H1 (cell line): Measurements from ENCODE around the gene CRYBB3. TPM values are rescaled to one million over a fixed set of nuclear protein-coding genes. Genes with fewer than 3 reads are reported as not detected.

ENCODE experiments used
- CTCF ChIA-PET: fragments of 300-600 bp; sonication (Branson Sonifier 250); formaldehyde crosslinking; loops from one replicate; lab custom pipeline; 2021; ENCODE audit not compliant: partially characterized antibody; lab: Charles Lee
- POLR2A ChIA-PET: fragments of 300-600 bp; sonication (Branson Sonifier 250); formaldehyde crosslinking; loops from one replicate; lab custom pipeline; 2021; ENCODE audit warnings: inconsistent platforms; ENCODE audit not compliant: partially characterized antibody; lab: Charles Lee
- DNase-seq, 2 experiments: peaks; one replicate each; pipeline versions ENCODE4 v3.0.0 to v3.0.0-alpha.2; 2010 to 2022; ENCODE audit warnings: low spot score in 2 of 2, low read depth in 1 of 2, mixed read lengths in 1 of 2
- FAIRE-seq: peaks from 2 replicates; lab custom pipeline; 2011; peaks lifted over from hg19 to GRCh38; lab: Jason Lieb, UNC
- H2AFZ ChIP-seq: 2 replicates; pipeline ENCODE4 v1.8.1; 2012; ENCODE audit warnings: low read length, inconsistent platforms
- H2AK5ac ChIP-seq: 2 replicates; pipeline ENCODE4 v1.6.1; 2013; ENCODE audit warnings: low read depth, low read length
- H2BK120ac ChIP-seq: replicated peaks from 2 replicates; pipeline ENCODE3; 2013; ENCODE audit warnings: low read depth, low read length, inconsistent platforms
- H2BK12ac ChIP-seq: 2 replicates; pipeline ENCODE4 v1.6.1; 2013; ENCODE audit warnings: low read depth, low read length
- H2BK15ac ChIP-seq: 2 replicates; pipeline ENCODE4 v1.6.1; 2013; ENCODE audit warnings: low read length
- H2BK20ac ChIP-seq: 2 replicates; pipeline ENCODE4 v1.6.1; 2013; ENCODE audit warnings: low read length
- H2BK5ac ChIP-seq: 2 replicates; pipeline ENCODE4 v1.6.1; 2013; ENCODE audit warnings: low read depth, low read length
- H3K14ac ChIP-seq: 2 replicates; pipeline ENCODE4 v1.6.1; 2013; ENCODE audit warnings: inconsistent platforms; ENCODE audit not compliant: insufficient read length
- H3K18ac ChIP-seq: 2 replicates; pipeline ENCODE4 v1.6.1; 2013; ENCODE audit warnings: low read length; ENCODE audit errors: extremely low read depth
- H3K23ac ChIP-seq: 2 replicates; pipeline ENCODE4 v1.6.1; 2013; ENCODE audit warnings: inconsistent platforms; ENCODE audit not compliant: insufficient read length
- H3K23me2 ChIP-seq: 2 replicates; pipeline ENCODE4 v1.6.1; 2013; ENCODE audit warnings: low read depth, low read length
- H3K27ac ChIP-seq: 2 replicates; pipeline ENCODE4 v1.6.1; 2011; ENCODE audit warnings: low read depth, low read length, inconsistent platforms
- H3K27me3 ChIP-seq, 4 experiments: replicated peaks in 1 of 4; 1 replicate in 1 of 4; 2 replicates in 3 of 4; pipeline versions ENCODE4 v1.6.1 to v1.8.1; 2011 to 2013; ENCODE audit warnings: low read length in 3 of 4, mild to moderate bottlenecking in 3 of 4, inconsistent platforms in 2 of 4, mixed read lengths in 2 of 4, moderate library complexity in 1 of 4; ENCODE audit not compliant: control insufficient read depth in 3 of 4, insufficient read depth in 3 of 4; ENCODE audit errors: extremely low read depth in 1 of 4
- H3K36me3 ChIP-seq, 4 experiments: 2 replicates each; pipeline versions ENCODE4 v1.6.1 to v1.8.1; 2011 to 2013; ENCODE audit warnings: mild to moderate bottlenecking in 4 of 4, low read length in 3 of 4, moderate library complexity in 2 of 4, control low read depth in 1 of 4, inconsistent platforms in 1 of 4; ENCODE audit not compliant: insufficient read depth in 4 of 4, control insufficient read depth in 2 of 4
- H3K4ac ChIP-seq: replicated peaks from 2 replicates; pipeline ENCODE3; 2013; ENCODE audit warnings: low read length, low read depth, mixed read lengths, inconsistent platforms; ENCODE audit not compliant: insufficient read length
- H3K4me1 ChIP-seq, 4 experiments: replicated peaks in 1 of 4; 1 replicate in 1 of 4; 2 replicates in 3 of 4; pipeline versions ENCODE4 v1.6.1 to v1.8.1; 2011 to 2013; ENCODE audit warnings: low read length in 3 of 4, inconsistent platforms in 2 of 4, mixed read lengths in 1 of 4; ENCODE audit not compliant: insufficient read depth in 4 of 4, control insufficient read depth in 3 of 4
- H3K4me2 ChIP-seq, 2 experiments: 2 replicates each; pipeline versions ENCODE4 v1.6.1 to v1.8.1; 2011 to 2013; ENCODE audit warnings: low read depth in 2 of 2, low read length in 2 of 2, control low read depth in 1 of 2, inconsistent platforms in 1 of 2, mild to moderate bottlenecking in 1 of 2; ENCODE audit not compliant: insufficient read depth in 1 of 2
- H3K4me3 ChIP-seq, 4 experiments: fragments of 200-600, 300-600 bp in 1 of 4; sonication (generic), shearing (Covaris generic), sonication (Bioruptor Twin) in 1 of 4; 2 replicates each; pipeline versions ENCODE4 v1.5.1 to v1.8.1; 2011 to 2016; ENCODE audit warnings: low read length in 4 of 4, low read depth in 3 of 4, control low read depth in 2 of 4, inconsistent platforms in 2 of 4, mild to moderate bottlenecking in 2 of 4, mixed read lengths in 1 of 4, moderate library complexity in 1 of 4; ENCODE audit not compliant: insufficient read depth in 2 of 4; ENCODE audit errors: extremely low read depth in 1 of 4
- H3K56ac ChIP-seq: replicated peaks from 2 replicates; pipeline ENCODE3; 2013; ENCODE audit warnings: low read depth, mild to moderate bottlenecking, mixed read lengths, low read length, inconsistent platforms; ENCODE audit not compliant: insufficient read length
- H3K79me1 ChIP-seq: 2 replicates; pipeline ENCODE4 v1.6.1; 2013; ENCODE audit warnings: low read depth, low read length, control low read depth
- H3K79me2 ChIP-seq, 2 experiments: 2 replicates each; pipeline versions ENCODE4 v1.6.1 to v1.8.1; 2012 to 2013; ENCODE audit warnings: low read length in 2 of 2, mild to moderate bottlenecking in 2 of 2, inconsistent platforms in 1 of 2; ENCODE audit not compliant: insufficient read depth in 2 of 2, control insufficient read depth in 1 of 2
- H3K9ac ChIP-seq, 4 experiments: replicated peaks in 1 of 4; 1 replicate in 1 of 4; 2 replicates in 3 of 4; pipeline versions ENCODE4 v1.6.1 to v1.8.1; 2011 to 2013; ENCODE audit warnings: low read depth in 3 of 4, low read length in 3 of 4, control low read depth in 2 of 4, mild to moderate bottlenecking in 2 of 4, moderate library complexity in 2 of 4, inconsistent platforms in 1 of 4; ENCODE audit errors: extremely low read depth in 1 of 4
- H3K9me3 ChIP-seq, 2 experiments: 2 replicates each; pipeline versions ENCODE4 v1.6.1 to v1.8.1; 2012 to 2013; ENCODE audit warnings: mild to moderate bottlenecking in 2 of 2, moderate library complexity in 2 of 2, control low read depth in 1 of 2, inconsistent platforms in 1 of 2, low read depth in 1 of 2, low read length in 1 of 2, mixed read lengths in 1 of 2; ENCODE audit not compliant: insufficient read depth in 2 of 2
- H4K20me1 ChIP-seq, 2 experiments: replicated peaks in 1 of 2; 2 replicates each; pipeline versions ENCODE3 to v1.8.1; 2011 to 2013; ENCODE audit warnings: inconsistent platforms in 2 of 2, low read length in 2 of 2, mild to moderate bottlenecking in 1 of 2; ENCODE audit not compliant: insufficient read depth in 2 of 2, control insufficient read depth in 1 of 2
- H4K5ac ChIP-seq: 2 replicates; pipeline ENCODE4 v1.6.1; 2013; ENCODE audit warnings: low read length, low read depth, mixed read lengths, inconsistent platforms; ENCODE audit not compliant: insufficient read length
- H4K8ac ChIP-seq: 2 replicates; pipeline ENCODE4 v1.8.0; 2013; ENCODE audit warnings: mild to moderate bottlenecking, moderate library complexity, low read length, inconsistent platforms; ENCODE audit not compliant: insufficient read depth; ENCODE audit errors: extremely low read depth
- H4K91ac ChIP-seq: replicated peaks from 2 replicates; pipeline ENCODE3; 2013; ENCODE audit warnings: low read length, mixed read lengths, inconsistent platforms; ENCODE audit not compliant: insufficient read length
- CHD1 ChIP-seq: IDR thresholded peaks from 2 replicates; pipeline ENCODE4 v1.6.1; 2012; ENCODE audit warnings: low read depth, low read length, improper control_type of control experiment
- CREB1 ChIP-seq: IDR thresholded peaks from 2 replicates; pipeline ENCODE4 v1.6.1; 2012; ENCODE audit warnings: inconsistent platforms
- JUN ChIP-seq: IDR thresholded peaks from 2 replicates; pipeline ENCODE4 v1.6.1; 2011; ENCODE audit warnings: low read depth, mild to moderate bottlenecking, improper control_type of control experiment, low read length
- SIRT6 ChIP-seq: IDR thresholded peaks from one replicate; pipeline ENCODE4 v1.7.1; 2012; ENCODE audit warnings: low read length, inconsistent platforms
- TEAD4 ChIP-seq: IDR thresholded peaks from 2 replicates; pipeline ENCODE4 v1.6.1; 2012; ENCODE audit warnings: low read depth, low read length, inconsistent platforms, mixed read lengths
- YY1 ChIP-seq: IDR thresholded peaks from 2 replicates; pipeline ENCODE4 v1.6.1; 2011; ENCODE audit warnings: low read depth, mild to moderate bottlenecking, low read length
- WGBS, 2 experiments: shearing (Covaris generic) in 1 of 2; methylation state at CpG; one replicate each; pipeline versions ENCODE4 v1.1.6 to v1.1.7; 2013 to 2015; ENCODE audit warnings: low lambda C conversion rate in 2 of 2, mixed read lengths in 2 of 2, inconsistent platforms in 1 of 2, low coverage in 1 of 2, missing lambda C conversion rate in 1 of 2; ENCODE audit not compliant: insufficient replicate concordance in 2 of 2, insufficient coverage in 1 of 2, insufficient read length in 1 of 2; ENCODE audit errors: extremely low coverage in 1 of 2, missing lambda C conversion rate in 1 of 2; 5-methylcytosine and 5-hydroxymethylcytosine counted together
- polyA plus RNA-seq, 7 experiments: library from polyadenylated mRNA; depleted of rRNA in 3 of 7; stranded (reverse) in 5 of 7; unstranded in 2 of 7; fragments of >200 nt in 5 of 7; fragments of 200-250 nt in 2 of 7; gene quantifications; 1 replicate in 5 of 7; 2 replicates in 1 of 7; 4 replicates in 1 of 7; pipeline versions ENCODE4 v1.2.1 to v1.2.3, GENCODE V29; 2011 to 2013; ENCODE audit warnings: missing spikeins in 2 of 7, mixed read lengths in 2 of 7
- total RNA-seq: library from RNA; stranded (reverse); fragmentation: NEBNext Ultra II Directional; extraction: Animal tissue kit (Norgen Biotek cat#: 25700); gene quantifications from 2 replicates; pipeline ENCODE4 v1.2.1, GENCODE V29; 2021
- TF ChIP-seq, protein P1 (sequence below): IDR thresholded peaks from 2 replicates; pipeline ENCODE4 v1.6.1; 2012; ENCODE audit warnings: low read length, inconsistent platforms
- TF ChIP-seq, protein P2 (sequence below): IDR thresholded peaks from 2 replicates; pipeline ENCODE4 v1.6.1; 2011; ENCODE audit warnings: low read depth, mild to moderate bottlenecking, low read length; ENCODE audit not compliant: insufficient read depth

Gene CRYBB3
- total and polyA plus RNA-seq, 2 of the 8 experiments (the other 6 are each of a cell fraction or from before 2014, with no cell fraction given) = 0.44 to 0.58 TPM

DNA sequence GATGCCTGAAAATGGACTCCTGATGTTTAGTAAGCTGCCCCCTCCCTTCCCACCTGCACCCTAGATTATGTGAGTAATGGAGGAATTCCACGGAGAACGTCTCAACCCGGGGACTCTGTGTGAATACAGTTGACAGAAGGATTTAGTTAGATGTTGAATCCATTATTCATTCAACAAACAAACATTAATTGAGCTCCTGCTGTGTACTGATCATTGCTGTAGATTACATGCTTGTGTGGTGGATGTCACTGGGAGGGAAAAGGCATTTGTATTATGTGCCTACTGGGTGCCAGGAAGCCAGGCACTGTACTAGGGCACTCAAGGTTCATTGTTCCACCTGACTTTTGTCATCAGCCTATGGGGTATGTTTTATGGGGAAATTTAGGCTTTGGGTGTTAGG, 22.9 kb upstream of the CRYBB3 start:
- no peak overlapping the region for H3K23ac ChIP-seq
- H3K14ac ChIP-seq = no peak overlapping the region
- H2BK12ac ChIP-seq = no peak overlapping the region
- H3K4me1 ChIP-seq = 0 out of 7 replicates have a peak, but pooled peaks cover 0 to 4% (median 0%) of the 10 kb centered on the region in 4 experiments
- CTCF ChIA-PET = interaction anchor here (0.9 to 1.6 kb wide), 7 partner anchors 12 to 239 kb away, joined by 3 to 6 read pairs (median 3); partner anchors contain the start of gene CRYBB3
- H2BK120ac ChIP-seq = no peak overlapping the region
- H4K20me1 ChIP-seq = no peaks in the 10 kb centered on the region
- H3K18ac ChIP-seq = no peak overlapping the region
- no peak overlapping the region for H3K4me3 ChIP-seq
- H2BK5ac ChIP-seq = no peak overlapping the region
- H3K23me2 ChIP-seq = no peaks in the 10 kb centered on the region
- H2AFZ ChIP-seq = no peak overlapping the region
- WGBS, 2 experiments = 85% methylated on average over 3 of the region's 3 CpGs; no CpG with 5 or more reads in 1 of the 2 experiments
- POLR2A ChIA-PET = interaction anchor here (0.5 kb wide), 1 partner anchor 258 kb away, joined by 3 read pairs; no protein-coding TSS in a partner anchor
- no peak overlapping the region for H2BK20ac ChIP-seq
- H4K5ac ChIP-seq = no peak overlapping the region
- H3K27ac ChIP-seq = no peak overlapping the region
- no peak overlapping the region for H3K4ac ChIP-seq
- no peak overlapping the region for H3K4me2 ChIP-seq
- no peak for DNase-seq
- H2BK15ac ChIP-seq = no peak overlapping the region
- no peak overlapping the region for H4K91ac ChIP-seq
- TF ChIP-seq, protein P1, sequence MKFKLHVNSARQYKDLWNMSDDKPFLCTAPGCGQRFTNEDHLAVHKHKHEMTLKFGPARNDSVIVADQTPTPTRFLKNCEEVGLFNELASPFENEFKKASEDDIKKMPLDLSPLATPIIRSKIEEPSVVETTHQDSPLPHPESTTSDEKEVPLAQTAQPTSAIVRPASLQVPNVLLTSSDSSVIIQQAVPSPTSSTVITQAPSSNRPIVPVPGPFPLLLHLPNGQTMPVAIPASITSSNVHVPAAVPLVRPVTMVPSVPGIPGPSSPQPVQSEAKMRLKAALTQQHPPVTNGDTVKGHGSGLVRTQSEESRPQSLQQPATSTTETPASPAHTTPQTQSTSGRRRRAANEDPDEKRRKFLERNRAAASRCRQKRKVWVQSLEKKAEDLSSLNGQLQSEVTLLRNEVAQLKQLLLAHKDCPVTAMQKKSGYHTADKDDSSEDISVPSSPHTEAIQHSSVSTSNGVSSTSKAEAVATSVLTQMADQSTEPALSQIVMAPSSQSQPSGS = no peak
- TF ChIP-seq YY1 = no peak
- TF ChIP-seq TEAD4 = no peak
- no peak for TF ChIP-seq CREB1
- TF ChIP-seq, protein P2, sequence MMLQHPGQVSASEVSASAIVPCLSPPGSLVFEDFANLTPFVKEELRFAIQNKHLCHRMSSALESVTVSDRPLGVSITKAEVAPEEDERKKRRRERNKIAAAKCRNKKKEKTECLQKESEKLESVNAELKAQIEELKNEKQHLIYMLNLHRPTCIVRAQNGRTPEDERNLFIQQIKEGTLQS = no peak
- no peak for TF ChIP-seq JUN
- no peak for TF ChIP-seq SIRT6
- no peak for TF ChIP-seq CHD1
- TF ChIP-seq, all 59 proteins: peak for 0
- no peaks in the 10 kb centered on the region; a peak in 3 of 8 replicates for H3K36me3 ChIP-seq
- H3K9me3 ChIP-seq = no peaks in the 10 kb centered on the region; a peak in 1 of 4 replicates
- FAIRE-seq = no peak
- H3K56ac ChIP-seq = no peak overlapping the region
- no peaks in the 10 kb centered on the region for H3K79me1 ChIP-seq
- no peak overlapping the region for H4K8ac ChIP-seq
- no peaks in the 10 kb centered on the region for H3K27me3 ChIP-seq
- no peaks in the 10 kb centered on the region for H3K79me2 ChIP-seq
- H2AK5ac ChIP-seq = no peak overlapping the region
- no peak overlapping the region for H3K9ac ChIP-seq
